Psoas muscle (tissue), 8 donors: Measurements from ENCODE around the gene RHOC. TPM values are rescaled to one million over a fixed set of nuclear protein-coding genes. Genes with fewer than 3 reads are reported as not detected.

Experiments
- ATAC-seq, 4 donors: fragments of 200-7000 bp; cut with Tn5 transposase; one replicate each; pipeline ENCODE4 v1.9.1; 2020; ENCODE audit warnings: moderate library complexity in 3 of 4, mild to moderate bottlenecking in 2 of 4
- DNase-seq, 2 donors: peaks; one replicate each; pipeline ENCODE4 v3.0.0-alpha.2; 2020
- H3K27ac ChIP-seq: fragments of 200-600 bp; one replicate; pipeline ENCODE4 v1.8.0; 2022
- H3K27me3 ChIP-seq, 3 donors: fragments of 200-600 bp in 1 of 3; one replicate each; pipeline versions ENCODE4 v1.6.1 to v1.8.0; 2013 to 2022; ENCODE audit warnings: low read length in 2 of 3, mild to moderate bottlenecking in 2 of 3, moderate library complexity in 1 of 3; ENCODE audit not compliant: insufficient read depth in 3 of 3
- H3K36me3 ChIP-seq, 2 donors: fragments of 200-600 bp in 1 of 2; one replicate each; pipeline versions ENCODE4 v1.6.1 to v1.8.0; 2013 to 2022; ENCODE audit warnings: low read depth in 1 of 2, mild to moderate bottlenecking in 1 of 2, moderate library complexity in 1 of 2; ENCODE audit not compliant: insufficient read depth in 1 of 2
- H3K4me1 ChIP-seq: fragments of 200-600 bp; one replicate; pipeline ENCODE4 v1.8.0; 2022
- H3K4me3 ChIP-seq: fragments of 200-600 bp; one replicate; pipeline ENCODE4 v1.8.0; 2022; ENCODE audit warnings: mild to moderate bottlenecking
- H3K9me3 ChIP-seq: fragments of 200-600 bp; one replicate; pipeline ENCODE4 v1.8.0; 2022
- CTCF ChIP-seq: fragments of 200-600 bp; IDR thresholded peaks from one replicate; pipeline ENCODE4 v1.8.0; 2022; ENCODE audit warnings: antibody characterized with exemption
- WGBS, 3 donors: extraction: QIAGEN DNeasy Blood & Tissue Kit; methylation state at CpG; one replicate each; pipeline versions ENCODE4 v1.1.6 to v1.1.7; 2013; 5-methylcytosine and 5-hydroxymethylcytosine counted together
- intact Hi-C, 2 donors: fragments of 100-400 bp; cut with DNase I; formaldehyde crosslinking; loops; one replicate each; pipeline versions ENCODE4 v1.11.0 to v1.14.2; 2022
- polyA plus RNA-seq, 3 donors: library from polyadenylated mRNA; stranded (reverse); fragments of 200-250 nt; gene quantifications; one replicate each; pipeline ENCODE4 v1.2.3, GENCODE V29; 2013
- total RNA-seq, 4 donors: library from RNA; stranded (reverse); fragmentation: NEBNext Ultra II Directional in 2 of 4; extraction: Animal tissue kit (Norgen Biotek cat#: 25700) in 2 of 4; gene quantifications; one replicate each; pipeline versions ENCODE4 v1.2.1 to v1.2.4, GENCODE V29; 2021 to 2023
- donor health status: healthy with polysubstance abuse.
- donor health status: DM: no; HTN: no; CAD: no; lungs with moderate emphysema.
- donor health status: Bipolar disorder and iron deficiency.
- donor health status: healthy.
- donor health status: DM: yes; HTN: yes; CAD: no.
- donor health status: DM: no; HTN: no; CAD: no.
- donor health status: DM: no; HTN: no; CAD: no.
- donor health status: DM: yes; HTN: yes; CAD: no.

RHOC gene
- total and polyA plus RNA-seq, 7 donors: 39.1 to 89.7 (median 76.9) TPM

GRCh38 chr1:112743174-112744008, 36.5 kb upstream of the RHOC start:
- H3K4me1 ChIP-seq: peaks cover 8% of the 10 kb centered on the region
- H3K36me3 ChIP-seq: no peaks in the 10 kb centered on the region
- H3K27ac ChIP-seq: no peak overlapping the region
- peaks cover 0 to 43% (median 21%) of the 10 kb centered on the region in 3 donors for H3K27me3 ChIP-seq
- WGBS, 3 donors: 15 to 20% (median 20%) methylated on average over 48 to 54 of the region's 54 CpGs
- DNase-seq (no peak), ATAC-seq (peak in 1 of 4 donors; percentile 17)
- H3K4me3 ChIP-seq: peak overlapping the region; percentile 43
- intact Hi-C loops: no loop called here
- TF ChIP-seq CTCF: no peak
- H3K9me3 ChIP-seq: no peaks in the 10 kb centered on the region

GRCh38 chr1:112737573-112737972, 30.6 kb upstream of the RHOC start:
- Histone ChIP-seq H3K9me3 (no peaks in the 10 kb centered on the region), H3K4me1 (no peaks in the 10 kb centered on the region), H3K27me3 (peaks cover 0 to 18% (median 9%) of the 10 kb centered on the region in 3 donors), H3K36me3 (no peaks in the 10 kb centered on the region), H3K4me3 (no peak overlapping the region), H3K27ac (no peak overlapping the region)
- TF ChIP-seq CTCF: no peak
- 75 to 97% (median 93%) methylated on average over 3 of the region's 3 CpGs for WGBS, 3 donors
- no peak for ATAC-seq
- no peak for DNase-seq
- intact Hi-C loops: no loop called here

- H3K36me3 ChIP-seq: no peaks in the 10 kb centered on the region
- H3K4me3 ChIP-seq: no peak overlapping the region
- H3K4me1 ChIP-seq: no peaks in the 10 kb centered on the region
- no peak for DNase-seq
- no peak for ATAC-seq
- WGBS, 3 donors: 95 to 100% (median 98%) methylated on average over 1 of the region's 1 CpG
- H3K27ac ChIP-seq: no peak overlapping the region
- intact Hi-C loops: no loop called here
- H3K9me3 ChIP-seq: no peaks in the 10 kb centered on the region
- TF ChIP-seq CTCF: no peak
- H3K27me3 ChIP-seq: peaks cover 0 to 9% (median 0%) of the 10 kb centered on the region in 3 donors
Observed at GRCh38 chr1:112735752-112736151, 28.8 kb upstream of the RHOC start.

GRCh38 chr1:112731451-112731850, 24.5 kb upstream of the RHOC start:
- ATAC-seq (no peak), DNase-seq (no peak)
- H3K27me3 ChIP-seq: peaks cover 0 to 6% (median 0%) of the 10 kb centered on the region in 3 donors
- no peaks in the 10 kb centered on the region for H3K4me1 ChIP-seq
- TF ChIP-seq CTCF: no peak
- H3K27ac ChIP-seq: no peak overlapping the region
- no peak overlapping the region for H3K4me3 ChIP-seq
- H3K36me3 ChIP-seq: no peaks in the 10 kb centered on the region
- intact Hi-C loops: no loop called here
- WGBS, 3 donors: 83 to 97% (median 91%) methylated on average over 1 of the region's 1 CpG
- H3K9me3 ChIP-seq: no peaks in the 10 kb centered on the region
